A549 (cell line): ENCODE measurements around the gene ABCG5.

Experiments
- BHLHE40 ChIP-seq: IDR thresholded peaks from 2 replicates; pipeline ENCODE4 v1.6.1; 2012; ENCODE audit warnings: low read depth, low read length, inconsistent platforms
- CBX8 ChIP-seq: fragments of 200-600 bp; sonication (generic); IDR thresholded peaks from 2 replicates; pipeline ENCODE4 v1.6.1; 2016
- CTCF ChIP-seq: fragments of >200 bp; sonication (Bioruptor Twin); formaldehyde crosslinking; IDR thresholded peaks from 3 replicates; pipeline ENCODE4 v1.5.1; 2016

- TF ChIP-seq BHLHE40: no peak
- TF ChIP-seq CTCF: no peak
- no peak for TF ChIP-seq CBX8
These were observed 14.9 kb downstream of the ABCG5 start for GRCh38 chr2:43823751-43824150.
